GM18517 (cell line): ENCODE measurements around the gene COL5A1.
"Not testable (repeated sequence)": the region's sequence is repeated elsewhere in the genome, so short reads cannot be mapped to it uniquely, and the experiment has no call there.

Source experiments
- ATAC-seq: cut with Tn5 transposase; IDR thresholded peaks from one replicate; pipeline ENCODE4 v1.9.1; 2021; ENCODE audit warnings: mild to moderate bottlenecking, moderate library complexity; ENCODE audit not compliant: unreplicated experiment

The COL5A1 gene

GRCh38 chr9:134637696-134638501 lies 3.7 kb upstream of the COL5A1 start:
- no peak for ATAC-seq

DNA sequence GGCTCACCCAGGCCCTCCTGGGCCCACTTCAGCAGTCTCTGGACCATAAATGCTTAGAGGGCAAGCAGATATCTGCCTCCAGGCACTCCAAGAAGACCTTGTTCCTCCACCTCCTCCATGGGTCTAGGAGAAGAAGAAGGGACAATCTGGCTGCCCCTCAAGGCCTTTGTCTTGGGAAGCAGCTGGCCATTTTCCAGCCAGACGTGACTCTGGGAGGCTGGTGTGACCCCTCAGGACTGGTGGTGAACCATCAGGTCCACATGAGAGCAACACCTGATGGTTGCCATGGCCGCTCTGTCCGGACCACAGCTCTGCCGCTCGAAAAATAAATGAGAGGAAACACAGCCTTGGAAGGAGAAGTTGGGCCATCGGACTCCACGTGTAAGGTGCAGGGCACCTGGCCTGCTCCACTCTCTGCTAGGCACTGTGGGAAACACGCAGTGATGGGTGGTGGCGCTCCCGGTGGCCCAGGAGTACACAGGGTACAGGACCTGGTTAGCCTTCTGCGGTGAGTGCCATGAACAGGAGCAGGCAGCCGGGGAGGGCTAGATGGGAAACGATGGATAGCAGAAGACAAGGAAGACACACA lies 3.0 kb upstream of the COL5A1 start:
- ATAC-seq = no peak

GRCh38 chr9:134639994-134640393 lies 1.6 kb upstream of the COL5A1 start:
- no peak for ATAC-seq

DNA sequence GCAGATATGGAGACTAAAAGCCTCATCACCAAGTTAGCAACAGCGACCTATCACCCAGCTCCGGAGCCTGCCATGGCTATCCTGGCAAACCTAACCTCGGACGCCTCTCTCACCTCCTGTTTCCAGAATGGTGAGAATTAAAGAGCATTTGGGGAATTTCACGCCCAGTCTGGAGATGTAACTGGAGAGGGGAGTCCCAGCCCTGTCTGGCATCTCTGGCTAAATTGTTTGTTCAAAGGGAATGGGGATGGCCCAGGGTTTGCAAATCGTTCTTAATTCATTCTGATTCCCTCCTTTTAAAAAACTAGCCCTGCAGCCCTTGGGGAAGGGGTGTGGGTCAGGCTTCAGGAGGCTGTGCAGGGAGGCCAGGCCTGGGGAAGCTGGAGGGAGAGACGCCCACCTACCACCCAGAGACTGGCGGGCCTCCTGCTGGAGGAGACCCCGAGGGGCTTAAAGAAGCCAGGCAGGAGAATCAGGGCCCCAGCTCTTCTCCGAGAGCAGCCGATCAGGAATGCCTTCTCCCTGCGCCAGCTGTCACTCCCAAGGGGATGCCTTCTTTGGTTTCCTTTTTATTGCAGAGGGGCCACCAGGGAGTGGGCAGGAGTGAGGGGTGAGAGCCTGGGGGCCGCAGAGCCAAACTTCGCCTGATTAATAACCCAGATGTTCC lies 964 bp upstream of the COL5A1 start:
- no peak for ATAC-seq

GRCh38 chr9:134641990-134642384 lies 384 bp downstream of the COL5A1 start:
- ATAC-seq = no peak

DNA sequence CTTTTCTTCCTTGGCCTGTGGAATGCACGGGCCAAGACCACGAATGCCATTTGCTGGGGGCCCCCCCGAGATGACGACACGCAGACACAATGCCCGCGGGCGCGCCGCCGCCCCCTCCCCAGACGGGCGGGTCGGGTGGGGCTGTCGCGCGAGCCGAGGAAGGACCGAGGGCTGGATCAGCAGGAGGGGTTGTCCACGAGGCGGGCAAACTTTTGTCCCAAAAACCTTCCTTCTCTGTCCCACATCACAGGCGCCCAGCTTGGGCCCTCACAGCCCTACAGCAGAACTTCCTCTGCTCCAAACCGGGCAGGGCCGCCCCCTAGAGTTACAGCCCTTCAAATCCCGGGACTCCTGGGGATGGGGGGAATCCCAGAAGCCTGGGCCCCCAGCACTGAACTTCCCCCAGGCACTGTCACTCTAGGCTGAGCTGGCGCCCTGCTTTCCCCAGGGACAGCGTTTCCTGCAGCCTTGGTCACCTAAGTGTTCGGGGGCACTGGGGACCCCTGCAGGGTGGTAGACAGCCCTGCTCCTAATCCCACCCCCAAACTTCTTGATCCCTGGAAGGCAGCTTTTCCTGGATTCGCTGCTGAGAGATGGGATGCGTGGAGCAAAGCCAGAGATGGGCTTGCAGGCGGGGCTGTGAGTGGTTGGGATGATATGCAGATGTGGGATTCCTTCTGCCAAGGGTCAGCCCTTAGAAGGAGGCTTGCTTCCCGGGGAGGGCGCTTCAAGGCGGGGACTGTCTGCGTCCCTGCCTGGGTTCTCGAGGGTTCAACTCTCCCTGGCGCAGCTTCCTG lies 980 bp downstream of the COL5A1 start:
- ATAC-seq = no peak

GRCh38 chr9:134643222-134643671 lies 1.6 kb downstream of the COL5A1 start:
- ATAC-seq = no peak

DNA sequence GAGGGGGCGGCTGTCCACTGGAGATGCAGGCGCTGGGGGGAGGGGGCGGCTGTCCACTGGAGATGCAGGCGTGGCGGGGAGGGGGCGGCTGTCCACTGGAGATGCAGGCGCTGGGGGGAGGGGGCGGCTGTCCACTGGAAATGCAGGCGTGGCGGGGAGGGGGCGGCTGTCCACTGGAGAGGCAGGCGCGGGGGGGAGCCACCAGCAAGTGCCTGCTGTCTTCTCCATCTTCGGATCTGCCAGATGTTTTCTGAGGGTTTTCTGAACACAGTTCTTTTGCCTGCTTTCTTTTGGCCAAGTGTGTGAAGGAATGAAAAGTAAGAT lies 2.8 kb downstream of the COL5A1 start:
- ATAC-seq = not testable (repeated sequence)

- ATAC-seq = no peak
Measured at GRCh38 chr9:134644725-134645606, 3.4 kb downstream of the COL5A1 start.

- no peak for ATAC-seq
Measured at GRCh38 chr9:134645607-134646365, 4.2 kb downstream of the COL5A1 start.

DNA sequence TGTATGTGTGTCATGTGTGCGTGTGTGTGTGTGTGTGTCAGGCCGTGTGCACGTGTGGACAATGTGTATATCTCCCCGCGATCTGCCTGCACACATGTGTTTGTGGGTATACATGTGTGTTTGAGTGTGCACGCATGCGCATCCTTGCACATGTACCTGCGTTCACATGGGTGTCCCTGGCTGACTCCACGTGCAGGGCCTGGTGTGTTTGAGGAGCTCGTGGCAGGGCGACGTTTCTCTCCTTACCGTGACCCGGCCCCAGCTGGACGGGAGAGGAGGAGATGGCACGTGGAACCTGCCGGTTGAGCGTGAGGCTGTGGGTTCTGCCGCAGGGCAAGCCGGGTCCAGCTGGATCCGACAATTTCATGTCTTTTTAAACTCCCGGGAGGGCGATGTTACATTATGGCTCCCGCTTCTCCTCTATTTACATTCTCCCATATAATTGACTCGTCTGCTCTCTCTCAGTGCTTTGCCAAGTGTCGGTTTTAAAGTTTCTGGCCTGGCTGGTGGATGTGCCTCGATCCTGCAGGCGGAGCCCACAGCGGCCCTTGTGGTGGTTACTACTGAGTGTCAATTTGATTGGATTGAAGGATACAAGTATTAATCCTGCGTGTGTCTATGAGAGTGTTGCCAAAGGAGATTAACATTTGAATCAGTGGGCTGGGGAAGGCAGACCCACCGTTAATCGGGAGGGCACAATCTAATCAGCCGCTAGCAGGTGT lies 5.9 kb downstream of the COL5A1 start:
- no peak for ATAC-seq

- no peak for ATAC-seq
Measured at GRCh38 chr9:134648701-134649530, 7.3 kb downstream of the COL5A1 start.

GRCh38 chr9:134650431-134651190 lies 9.0 kb downstream of the COL5A1 start:
- ATAC-seq = no peak

GRCh38 chr9:134651226-134651905 lies 9.8 kb downstream of the COL5A1 start:
- no peak for ATAC-seq

DNA sequence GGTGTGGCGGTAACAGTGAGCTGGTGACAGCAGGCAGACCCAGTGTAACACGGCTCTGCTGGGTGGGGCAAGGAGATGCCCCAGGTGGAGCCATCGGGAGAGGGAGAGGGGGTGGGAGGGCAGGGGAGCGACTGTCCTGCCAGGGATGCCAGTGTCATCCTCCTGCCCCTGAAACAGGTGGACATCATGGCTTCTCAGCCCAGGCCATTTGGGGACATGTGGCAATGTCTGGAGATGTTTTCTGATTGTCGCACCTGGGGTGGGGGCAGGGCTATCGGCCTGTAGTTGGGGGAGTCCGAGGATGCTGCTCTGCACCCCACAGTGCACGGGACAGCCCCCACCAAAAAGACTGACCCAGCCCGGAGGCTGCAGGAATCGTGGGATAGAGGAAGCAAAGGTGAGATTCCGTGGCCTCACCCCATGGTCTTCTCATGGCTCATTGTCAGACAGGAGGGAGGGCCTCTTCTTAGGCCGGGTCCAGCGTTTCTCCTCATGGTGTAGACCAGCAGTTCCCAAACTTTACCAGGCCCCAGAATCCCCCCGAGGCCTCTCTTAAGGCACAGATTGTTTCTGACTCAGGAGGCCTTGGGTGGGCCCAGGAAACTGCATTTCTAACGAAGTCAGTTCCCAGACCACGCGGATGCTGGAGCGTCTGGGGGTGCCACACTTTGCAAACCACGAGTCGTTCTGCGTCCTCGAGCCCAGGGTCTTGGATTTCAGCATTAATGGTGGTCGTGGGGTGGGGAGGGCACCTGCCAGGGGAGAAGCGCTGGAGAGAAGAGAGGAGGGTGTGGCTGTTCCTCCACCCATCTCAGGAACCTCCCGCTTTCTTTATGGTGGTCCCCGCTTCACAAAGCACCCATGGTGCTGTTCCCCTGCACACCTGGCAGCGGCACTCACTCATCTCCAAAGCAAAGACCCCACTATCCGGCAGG lies 11.0 kb downstream of the COL5A1 start:
- ATAC-seq = no peak
